IMR-90 (cell line): ENCODE data around the gene GRPEL2. TPM values are rescaled to one million over a fixed set of nuclear protein-coding genes. Genes with fewer than 3 reads are reported as not detected.
A peak's percentile ranks its signal among the peaks of the same experiment; 100 is the strongest.

ENCODE experiments used
- ATAC-seq: fragments of 200-7000 bp; cut with Tn5 transposase; 2 replicates; pipeline ENCODE4 v1.9.1; 2020; ENCODE audit warnings: low read depth, mild to moderate bottlenecking, moderate library complexity
- BruUV-seq: library from RNA; stranded (reverse); fragments of 400-500 nt; replicated peaks from 2 replicates; lab custom pipeline; 2021; lab: Mats Ljungman, UMichigan
- CTCF ChIA-PET: fragments of 300-600 bp; formaldehyde crosslinking; extraction: SDS; loops from one replicate; lab custom pipeline; 2021; ENCODE audit warnings: antibody characterized with exemption; lab: Yijun Ruan, JAX
- POLR2A ChIA-PET: fragments of 300-600 bp; sonication (Branson Sonifier 250); formaldehyde crosslinking; loops from one replicate; lab custom pipeline; 2022; ENCODE audit warnings: antibody characterized with exemption; ENCODE audit not compliant: unreplicated experiment; lab: Charles Lee
- DNase-seq: peaks from one replicate; pipeline ENCODE4 v3.0.0; 2013
- H2AFZ ChIP-seq: replicated peaks from 2 replicates; pipeline ENCODE3; 2013; ENCODE audit warnings: low read length, mild to moderate bottlenecking; ENCODE audit not compliant: poor library complexity
- H2AK5ac ChIP-seq: 2 replicates; pipeline ENCODE4 v1.6.1; 2013; ENCODE audit warnings: low read depth, low read length, inconsistent platforms
- H2AK9ac ChIP-seq: replicated peaks from 2 replicates; pipeline ENCODE3; 2013; ENCODE audit warnings: mild to moderate bottlenecking, low read depth, low read length, moderate library complexity; ENCODE audit not compliant: poor library complexity
- H2BK120ac ChIP-seq: 2 replicates; pipeline ENCODE4 v1.6.1; 2013; ENCODE audit warnings: low read depth, low read length, inconsistent platforms
- H2BK15ac ChIP-seq: 3 replicates; pipeline ENCODE4 v1.6.1; 2013; ENCODE audit warnings: low read depth, low read length, inconsistent platforms
- H2BK20ac ChIP-seq: 2 replicates; pipeline ENCODE4 v1.6.1; 2013; ENCODE audit warnings: low read depth, mild to moderate bottlenecking, inconsistent platforms, low read length, moderate library complexity
- H2BK5ac ChIP-seq: 2 replicates; pipeline ENCODE4 v1.6.1; 2013; ENCODE audit warnings: mild to moderate bottlenecking, low read depth, low read length, inconsistent platforms; ENCODE audit not compliant: poor library complexity, severe bottlenecking
- H3K14ac ChIP-seq: replicated peaks from 2 replicates; pipeline ENCODE4 v1.6.1; 2013; ENCODE audit warnings: low read depth, low read length, inconsistent platforms
- H3K18ac ChIP-seq: 2 replicates; pipeline ENCODE4 v1.6.1; 2013; ENCODE audit warnings: low read depth, low read length, control low read depth
- H3K23ac ChIP-seq: 2 replicates; pipeline ENCODE4 v1.6.1; 2013; ENCODE audit warnings: low read depth, low read length, inconsistent platforms
- H3K27ac ChIP-seq: 2 replicates; pipeline ENCODE4 v1.5.1; 2013; ENCODE audit warnings: mild to moderate bottlenecking, control low read depth, low read length; ENCODE audit not compliant: insufficient read depth
- H3K27me3 ChIP-seq: 2 replicates; pipeline ENCODE4 v1.6.1; 2013; ENCODE audit warnings: low read length; ENCODE audit not compliant: control insufficient read depth, insufficient read depth
- H3K36me3 ChIP-seq: 2 replicates; pipeline ENCODE4 v1.6.1; 2013; ENCODE audit warnings: low read length, mixed read lengths; ENCODE audit not compliant: control insufficient read depth, insufficient read depth
- H3K4ac ChIP-seq: 2 replicates; pipeline ENCODE4 v1.6.1; 2013; ENCODE audit warnings: low read depth, low read length, inconsistent platforms
- H3K4me1 ChIP-seq: 2 replicates; pipeline ENCODE4 v1.6.1; 2013; ENCODE audit warnings: low read length, mixed read lengths; ENCODE audit not compliant: control insufficient read depth, insufficient read depth
- H3K4me2 ChIP-seq: 2 replicates; pipeline ENCODE4 v1.6.1; 2013; ENCODE audit warnings: low read depth, mild to moderate bottlenecking, control low read depth, low read length, moderate library complexity
- H3K4me3 ChIP-seq: 2 replicates; pipeline ENCODE4 v1.5.1; 2013; ENCODE audit warnings: low read depth, mild to moderate bottlenecking, control low read depth, low read length, moderate library complexity; ENCODE audit not compliant: insufficient read depth
- H3K56ac ChIP-seq: 2 replicates; pipeline ENCODE4 v1.6.1; 2013; ENCODE audit warnings: low read length, inconsistent platforms; ENCODE audit not compliant: insufficient read depth; ENCODE audit errors: extremely low read depth
- H3K79me1 ChIP-seq, 2 experiments: 2 replicates each; pipeline ENCODE4 v1.6.1; 2013; ENCODE audit warnings: low read length in 2 of 2, inconsistent platforms in 1 of 2, low read depth in 1 of 2
- H3K9ac ChIP-seq: 2 replicates; pipeline ENCODE4 v1.6.1; 2013; ENCODE audit warnings: low read depth, low read length, control low read depth
- H3K9me1 ChIP-seq: 2 replicates; pipeline ENCODE4 v1.6.1; 2013; ENCODE audit warnings: low read length, inconsistent platforms; ENCODE audit not compliant: insufficient read depth
- H3K9me3 ChIP-seq: 2 replicates; pipeline ENCODE4 v1.6.1; 2013; ENCODE audit warnings: low read length; ENCODE audit not compliant: control insufficient read depth, insufficient read depth
- H4K20me1 ChIP-seq: 2 replicates; pipeline ENCODE4 v1.6.1; 2013; ENCODE audit warnings: low read length, inconsistent platforms; ENCODE audit not compliant: insufficient read depth
- H4K5ac ChIP-seq: 2 replicates; pipeline ENCODE4 v1.6.1; 2013; ENCODE audit warnings: mild to moderate bottlenecking, low read depth, low read length, control low read depth
- H4K8ac ChIP-seq, 2 experiments: 2 replicates each; pipeline ENCODE4 v1.6.1; 2013; ENCODE audit warnings: low read depth in 2 of 2, low read length in 2 of 2, control low read depth in 1 of 2, inconsistent platforms in 1 of 2
- H4K91ac ChIP-seq: 2 replicates; pipeline ENCODE4 v1.6.1; 2013; ENCODE audit warnings: low read depth, low read length, inconsistent platforms; ENCODE audit not compliant: insufficient read depth
- BHLHE40 ChIP-seq: fragments of 150-350 bp; IDR thresholded peaks from 2 replicates; pipeline ENCODE4 v1.6.1; 2016; ENCODE audit warnings: mild to moderate bottlenecking, low read depth, low read length
- CEBPB ChIP-seq: IDR thresholded peaks from 2 replicates; pipeline ENCODE4 v1.6.1; 2012; ENCODE audit warnings: low read depth, low read length, improper control_type of control experiment
- CHD1 ChIP-seq: IDR thresholded peaks from 2 replicates; pipeline ENCODE4 v1.6.1; 2012; ENCODE audit warnings: low read depth, low read length, improper control_type of control experiment
- CTCF ChIP-seq: conservative IDR thresholded peaks from 2 replicates; pipeline ENCODE4 v1.5.1; 2012; ENCODE audit warnings: mild to moderate bottlenecking, low read depth, low read length, improper control_type of control experiment
- ELK1 ChIP-seq: fragments of 150-350 bp; IDR thresholded peaks from 2 replicates; pipeline ENCODE4 v1.6.1; 2016; ENCODE audit warnings: low read depth, mild to moderate bottlenecking, low read length, moderate library complexity, borderline replicate concordance
- MAFK ChIP-seq: IDR thresholded peaks from 2 replicates; pipeline ENCODE4 v1.6.1; 2012; ENCODE audit warnings: low read depth, low read length, improper control_type of control experiment
- MAZ ChIP-seq: IDR thresholded peaks from 2 replicates; pipeline ENCODE4 v1.6.1; 2012; ENCODE audit warnings: low read depth, mild to moderate bottlenecking, low read length, improper control_type of control experiment, moderate library complexity, borderline replicate concordance
- MXI1 ChIP-seq: IDR thresholded peaks from 2 replicates; pipeline ENCODE4 v1.6.1; 2012; ENCODE audit warnings: low read depth, mild to moderate bottlenecking, low read length, moderate library complexity, borderline replicate concordance
- NFE2L2 ChIP-seq: fragments of 150-350 bp; IDR thresholded peaks from 2 replicates; pipeline ENCODE4 v1.6.1; 2016; ENCODE audit warnings: low read depth, mild to moderate bottlenecking, low read length
- POLR2A ChIP-seq: IDR thresholded peaks from 2 replicates; pipeline ENCODE4 v1.6.1; 2012; ENCODE audit warnings: mild to moderate bottlenecking, low read depth, low read length
- RAD21 ChIP-seq: IDR thresholded peaks from 2 replicates; pipeline ENCODE4 v1.6.1; 2012; ENCODE audit warnings: low read length, improper control_type of control experiment
- RCOR1 ChIP-seq: IDR thresholded peaks from 2 replicates; pipeline ENCODE4 v1.6.1; 2012; ENCODE audit warnings: mild to moderate bottlenecking, low read length, improper control_type of control experiment; ENCODE audit not compliant: insufficient replicate concordance
- RFX5 ChIP-seq: IDR thresholded peaks from 2 replicates; pipeline ENCODE4 v1.8.0; 2012; ENCODE audit warnings: low read depth, mild to moderate bottlenecking, low read length, moderate library complexity
- SMC3 ChIP-seq: fragments of 150-350 bp; IDR thresholded peaks from 2 replicates; pipeline ENCODE4 v1.6.1; 2016; ENCODE audit warnings: low read depth, mild to moderate bottlenecking, antibody characterized with exemption, low read length, moderate library complexity
- WGBS, 2 experiments: methylation state at CpG; one replicate each; pipeline versions ENCODE4 v1.1.5 to v1.1.7; 2013; ENCODE audit warnings: missing lambda C conversion rate in 2 of 2; ENCODE audit not compliant: insufficient read length in 1 of 2; ENCODE audit errors: extremely low coverage in 2 of 2; 5-methylcytosine and 5-hydroxymethylcytosine counted together
- dilution Hi-C: fragments of 300-500 bp; cut with HindIII; formaldehyde crosslinking; loops from one replicate; pipeline ENCODE4 v1.14.3; 2018; ENCODE audit warnings: low sequenced_read_pairs; ENCODE audit not compliant: unreplicated experiment
- in situ Hi-C: fragments of 300-500 bp; cut with MboI; formaldehyde crosslinking; loops from 3 replicates; pipeline ENCODE4 v1.14.3; 2019; ENCODE audit warnings: low sequenced_read_pairs, inconsistent platforms, mixed read lengths
- intact Hi-C: fragments of 100-400 bp; cut with micrococcal nuclease; formaldehyde crosslinking; loops from 2 replicates; pipeline ENCODE4 v1.10.0; 2022
- polyA plus RNA-seq, 3 experiments: library from polyadenylated mRNA; depleted of rRNA; stranded (reverse); fragments of >200 nt; gene quantifications; 2 replicates each; pipeline ENCODE4 v1.2.3, GENCODE V29; 2012; ENCODE audit warnings: low replicate concordance in 1 of 3
- total RNA-seq: library from RNA; depleted of rRNA; stranded (reverse); fragments of >200 nt; gene quantifications from 2 replicates; pipeline ENCODE4 v1.2.3, GENCODE V29; 2012
- TF ChIP-seq, protein P1 (sequence below): fragments of 150-350 bp; IDR thresholded peaks from 2 replicates; pipeline ENCODE4 v1.6.1; 2017; ENCODE audit warnings: mild to moderate bottlenecking, antibody characterized with exemption, low read length, low read depth

Gene GRPEL2
- total and polyA plus RNA-seq, 2 of the 4 experiments (the other 2 are of a cell fraction), result 6.2 to 18.1 TPM

GRCh38 chr5:149380466-149381121 is 35.3 kb downstream of the GRPEL2 start:
- in situ Hi-C loops, result no loop called here
- H3K9ac ChIP-seq, result peak overlapping the region; percentile 39
- peak overlapping the region; percentile 25; the same call in 1 of the 2 replicates for H2BK20ac ChIP-seq
- H3K4me2 ChIP-seq, result no peak overlapping the region
- WGBS, 2 experiments, result 35% methylated on average over 8 of the region's 16 CpGs; no CpG with 5 or more reads in 1 of the 2 experiments
- peak overlapping the region; percentile 78 for H2AK5ac ChIP-seq
- intact Hi-C loops, result no loop called here
- no peak overlapping the region for H4K5ac ChIP-seq
- no peak for DNase-seq
- BruUV-seq, result no TSS peak
- POLR2A ChIA-PET, result no interaction called here
- no peak overlapping the region for H2BK5ac ChIP-seq
- peak overlapping the region; percentile 59 for H2AFZ ChIP-seq
- ATAC-seq, result no peak
- H4K91ac ChIP-seq, result peak overlapping the region; percentile 82
- H2BK120ac ChIP-seq, result peak overlapping the region; percentile 44; the same call in 1 of the 2 replicates
- H3K27me3 ChIP-seq, result no peaks in the 10 kb centered on the region
- peak overlapping the region; percentile 67 for H3K4ac ChIP-seq
- H2BK15ac ChIP-seq, result peak overlapping the region; percentile 54; the same call in 2 of the 3 replicates
- H3K23ac ChIP-seq, result peak overlapping the region; percentile 76; the same call in 1 of the 2 replicates
- CTCF ChIA-PET, result interaction anchor here (0.6 to 3.2 kb wide), 4 partner anchors 13 to 184 kb away, joined by 3 to 19 read pairs (median 8); no protein-coding TSS in a partner anchor
- peaks cover 14% of the 10 kb centered on the region for H3K4me1 ChIP-seq
- H3K56ac ChIP-seq, result no peak overlapping the region
- dilution Hi-C loops, result no loop called here
- H3K14ac ChIP-seq, result no peak overlapping the region
- H3K27ac ChIP-seq, result 0 out of 2 replicates have a peak overlapping the region, but pooled peaks have one; percentile 2
- H3K9me3 ChIP-seq, result no peaks in the 10 kb centered on the region
- H4K20me1 ChIP-seq, result no peaks in the 10 kb centered on the region
- no peak overlapping the region for H3K18ac ChIP-seq
- H2AK9ac ChIP-seq, result peak overlapping the region; percentile 40
- H3K4me3 ChIP-seq, result no peak overlapping the region
- H3K36me3 ChIP-seq, result no peaks in the 10 kb centered on the region
- no peaks in the 10 kb centered on the region for H3K9me1 ChIP-seq
- H3K79me1 ChIP-seq, result peaks cover 0 to 5% of the 10 kb centered on the region in 2 experiments; a peak in 1 of 4 replicates
- H4K8ac ChIP-seq, result peak overlapping the region; percentile 0 to 66; a peak in 2 of 4 replicates
- TF ChIP-seq RFX5 (no peak), CTCF (no peak), MAZ (no peak), RCOR1 (no peak), RAD21 (no peak), MXI1 (no peak), ELK1 (no peak), CEBPB (no peak), MAFK (no peak), BHLHE40 (no peak), CHD1 (no peak), NFE2L2 (no peak), POLR2A (no peak), SMC3 (no peak)
- TF ChIP-seq, protein P1, sequence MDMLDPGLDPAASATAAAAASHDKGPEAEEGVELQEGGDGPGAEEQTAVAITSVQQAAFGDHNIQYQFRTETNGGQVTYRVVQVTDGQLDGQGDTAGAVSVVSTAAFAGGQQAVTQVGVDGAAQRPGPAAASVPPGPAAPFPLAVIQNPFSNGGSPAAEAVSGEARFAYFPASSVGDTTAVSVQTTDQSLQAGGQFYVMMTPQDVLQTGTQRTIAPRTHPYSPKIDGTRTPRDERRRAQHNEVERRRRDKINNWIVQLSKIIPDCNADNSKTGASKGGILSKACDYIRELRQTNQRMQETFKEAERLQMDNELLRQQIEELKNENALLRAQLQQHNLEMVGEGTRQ, result no peak
